Duodenal mucosa (tissue), 2 donors: ENCODE data around the gene TADA2A.

Source experiments
- H3K27ac ChIP-seq: one replicate; pipeline ENCODE4 v1.7.0; 2013; ENCODE audit warnings: low read depth, low read length
- H3K27me3 ChIP-seq, 2 donors: one replicate each; pipeline ENCODE4 v1.7.0; 2013; ENCODE audit warnings: low read length in 2 of 2, control low read depth in 1 of 2; ENCODE audit not compliant: insufficient read depth in 2 of 2, control insufficient read depth in 1 of 2
- H3K36me3 ChIP-seq, 2 donors: one replicate each; pipeline ENCODE4 v1.7.0; 2013; ENCODE audit warnings: low read length in 2 of 2, control low read depth in 1 of 2; ENCODE audit not compliant: insufficient read depth in 2 of 2, control insufficient read depth in 1 of 2
- H3K4me1 ChIP-seq, 2 donors: one replicate each; pipeline ENCODE4 v1.7.0; 2013; ENCODE audit warnings: low read length in 2 of 2, control low read depth in 1 of 2; ENCODE audit not compliant: insufficient read depth in 2 of 2, control insufficient read depth in 1 of 2
- H3K4me3 ChIP-seq, 2 donors: one replicate each; pipeline ENCODE4 v1.7.0; 2013; ENCODE audit warnings: low read length in 2 of 2, low read depth in 1 of 2
- H3K9ac ChIP-seq, 2 donors: one replicate each; pipeline ENCODE4 v1.7.0; 2013; ENCODE audit warnings: low read length in 2 of 2, low read depth in 1 of 2
- H3K9me3 ChIP-seq, 2 donors: one replicate each; pipeline ENCODE4 v1.7.0; 2013; ENCODE audit warnings: low read length in 2 of 2, control low read depth in 1 of 2; ENCODE audit not compliant: control insufficient read depth in 1 of 2

Gene TADA2A

DNA sequence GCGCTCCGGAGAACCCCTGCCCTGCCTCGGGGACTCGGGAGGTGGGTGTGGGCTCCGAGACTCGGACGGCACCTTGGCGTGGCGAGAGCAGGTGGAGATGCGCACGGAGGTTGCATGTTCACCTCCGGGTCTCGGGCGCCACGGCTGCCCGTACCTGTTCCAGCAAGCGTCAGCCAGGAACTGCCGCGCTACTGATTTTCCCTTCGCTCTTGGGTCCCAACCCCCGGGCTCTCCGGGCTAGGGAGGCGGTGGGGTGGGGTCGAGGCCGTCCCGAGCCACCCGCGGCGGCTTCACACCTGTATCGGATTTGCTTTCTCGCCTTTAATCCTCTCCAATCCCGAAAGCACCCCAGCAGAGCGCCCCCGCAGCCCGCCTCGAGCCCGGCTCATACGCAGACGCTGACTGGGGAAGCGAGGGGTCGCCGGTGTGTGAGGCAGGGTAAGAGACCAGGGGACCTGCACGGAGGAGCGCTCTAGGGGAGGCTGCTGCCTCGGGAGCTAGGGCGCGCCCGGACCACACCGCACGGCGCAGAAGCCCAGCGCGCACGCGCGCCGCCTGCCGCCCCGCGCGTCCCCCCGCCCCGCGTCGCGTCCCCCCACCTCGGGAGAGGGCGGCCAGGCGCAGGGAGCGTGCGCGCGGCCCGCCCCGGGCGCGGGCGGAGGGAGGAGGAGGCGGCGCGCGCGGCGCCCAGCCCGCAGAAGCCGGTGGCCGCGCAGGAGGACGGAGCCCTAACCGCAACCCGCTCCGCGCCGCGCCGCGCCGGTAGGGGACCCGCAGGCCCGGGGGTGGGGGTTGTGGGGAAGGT lies 82.7 kb downstream of the TADA2A start, which contains the start of gene DUSP14:
DUSP14 (plus strand) TSS at position 695 of the 805 bp plus-strand sequence. CDS start 22,382 bp downstream, outside the sequence.
- H3K36me3 ChIP-seq: no peaks in the 10 kb centered on the region

DNA sequence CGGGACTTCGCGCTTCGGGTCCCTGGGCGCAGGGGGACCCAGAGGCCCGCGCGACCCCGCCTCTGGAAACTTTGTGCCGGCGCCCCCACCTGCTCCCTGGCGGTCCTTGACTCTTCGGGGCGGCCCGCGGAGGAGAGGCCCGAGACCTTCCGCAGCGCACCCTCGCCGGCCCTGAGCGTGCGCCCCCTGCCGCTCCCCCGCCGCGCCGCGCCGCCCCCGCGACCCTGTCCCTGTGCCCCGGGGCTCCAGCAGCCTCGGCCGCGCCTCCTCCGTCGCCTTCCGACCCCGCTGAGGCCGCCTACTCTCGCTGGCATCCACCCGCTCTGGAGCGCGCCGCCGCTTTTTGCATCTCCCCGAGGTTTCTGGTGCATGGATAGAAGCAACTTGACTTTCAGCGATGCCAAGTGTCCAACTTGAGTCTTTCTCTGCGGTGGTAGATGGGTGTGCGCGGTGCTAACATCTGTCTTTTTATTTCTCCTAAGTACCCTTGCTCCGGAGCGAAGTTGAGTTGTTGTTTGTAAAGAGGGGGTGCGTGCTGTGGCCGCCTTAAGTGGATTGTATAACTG lies 83.4 kb downstream of the TADA2A start:
- Histone ChIP-seq H3K4me3 (peak overlapping the region; percentile 65 to 71), H3K36me3 (no peaks in the 10 kb centered on the region), H3K4me1 (peaks cover 12 to 23% of the 10 kb centered on the region in 2 donors), H3K9me3 (no peaks in the 10 kb centered on the region), H3K9ac (peak overlapping the region; percentile 27 to 63), H3K27me3 (no peaks in the 10 kb centered on the region), H3K27ac (no peak overlapping the region)

More for the DNA sequence above, 82.7 kb downstream of the TADA2A start, which contains the start of gene DUSP14:
- Histone ChIP-seq H3K27ac (peak within 1 kb of the TSS; percentile 76), H3K27me3 (no peaks in the 10 kb centered on the region), H3K4me3 (peak within 1 kb of the TSS; percentile 70 to 81), H3K9me3 (no peaks in the 10 kb centered on the region), H3K9ac (peak within 1 kb of the TSS; percentile 60 to 63), H3K4me1 (peaks cover 12 to 23% of the 10 kb centered on the region in 2 donors)

- Histone ChIP-seq H3K27ac (no peak overlapping the region), H3K9me3 (no peaks in the 10 kb centered on the region), H3K36me3 (no peaks in the 10 kb centered on the region), H3K27me3 (no peaks in the 10 kb centered on the region), H3K4me3 (peak overlapping the region; percentile 65 to 71), H3K4me1 (peaks cover 12 to 23% of the 10 kb centered on the region in 2 donors), H3K9ac (peak overlapping the region; percentile 6 to 27)
These were observed 84.2 kb downstream of the TADA2A start for GRCh38 chr17:37490638-37491614.

GRCh38 chr17:37492167-37492566 lies 85.5 kb downstream of the TADA2A start:
- H3K27me3 ChIP-seq: no peaks in the 10 kb centered on the region
- no peaks in the 10 kb centered on the region for H3K9me3 ChIP-seq
- H3K4me1 ChIP-seq: peaks cover 12 to 23% of the 10 kb centered on the region in 2 donors
- H3K4me3 ChIP-seq: no peak overlapping the region
- H3K36me3 ChIP-seq: no peaks in the 10 kb centered on the region
- H3K27ac ChIP-seq: no peak overlapping the region
- H3K9ac ChIP-seq: no peak overlapping the region

- Histone ChIP-seq H3K9me3 (no peaks in the 10 kb centered on the region), H3K27me3 (no peaks in the 10 kb centered on the region), H3K36me3 (no peaks in the 10 kb centered on the region), H3K9ac (no peak overlapping the region), H3K27ac (no peak overlapping the region), H3K4me3 (no peak overlapping the region), H3K4me1 (peaks cover 5 to 16% of the 10 kb centered on the region in 2 donors)
These were observed 86.8 kb downstream of the TADA2A start for GRCh38 chr17:37493249-37494027.

DNA sequence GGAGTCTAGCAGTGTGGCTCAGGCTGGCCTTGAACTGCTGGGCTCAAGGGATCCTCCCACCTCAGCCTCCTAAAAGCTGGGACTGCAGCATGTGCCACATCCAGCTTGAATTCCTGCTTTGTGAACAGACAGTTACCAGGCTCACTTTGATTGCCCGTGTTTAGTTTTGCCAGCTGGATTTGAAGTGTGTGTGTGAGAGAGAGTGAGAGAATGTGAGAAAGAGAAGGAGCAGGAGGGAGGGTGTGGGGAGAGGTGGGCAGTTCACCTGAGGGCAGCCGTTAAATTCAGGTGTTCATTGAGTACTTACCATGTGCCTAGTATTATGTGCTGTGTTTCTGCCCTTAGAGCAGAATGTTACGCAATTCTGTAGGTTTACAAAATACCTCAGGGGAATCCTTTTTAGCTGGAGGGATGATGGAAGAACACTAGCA lies 87.7 kb downstream of the TADA2A start:
- Histone ChIP-seq H3K9ac (no peak overlapping the region), H3K27me3 (no peaks in the 10 kb centered on the region), H3K27ac (no peak overlapping the region), H3K9me3 (no peaks in the 10 kb centered on the region), H3K36me3 (no peaks in the 10 kb centered on the region), H3K4me1 (peaks cover 0 to 7% of the 10 kb centered on the region in 2 donors), H3K4me3 (no peak overlapping the region)

- no peaks in the 10 kb centered on the region for H3K9me3 ChIP-seq
- no peak overlapping the region for H3K9ac ChIP-seq
- no peak overlapping the region for H3K27ac ChIP-seq
These were observed 88.3 kb downstream of the TADA2A start for GRCh38 chr17:37494971-37495370.

DNA sequence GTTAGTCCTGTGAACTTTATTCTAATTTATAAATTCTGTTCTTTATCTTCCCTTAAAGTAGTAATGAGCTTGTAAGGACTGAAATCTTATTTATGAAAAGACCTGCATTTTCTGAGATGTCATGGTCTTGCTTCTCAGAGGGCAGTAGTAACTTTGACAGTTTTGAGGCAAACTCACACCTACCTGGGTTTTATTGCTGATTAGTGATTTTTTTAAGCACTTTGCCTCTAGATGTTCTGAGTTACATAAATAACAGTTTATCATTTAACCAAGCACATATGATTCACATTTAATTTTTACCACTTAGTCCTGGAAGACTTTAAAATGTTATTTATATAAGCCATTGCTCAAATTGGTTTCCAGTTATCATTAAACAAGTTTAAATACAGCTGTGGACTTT lies 93.7 kb downstream of the TADA2A start:
- H3K27ac ChIP-seq: no peak overlapping the region
- H3K27me3 ChIP-seq: no peaks in the 10 kb centered on the region
- H3K4me1 ChIP-seq: no peaks in the 10 kb centered on the region
- no peak overlapping the region for H3K4me3 ChIP-seq
- no peaks in the 10 kb centered on the region for H3K9me3 ChIP-seq
- no peaks in the 10 kb centered on the region for H3K36me3 ChIP-seq
- no peak overlapping the region for H3K9ac ChIP-seq

More at GRCh38 chr17:37494971-37495370, 88.3 kb downstream of the TADA2A start:
- H3K36me3 ChIP-seq: no peaks in the 10 kb centered on the region
- H3K4me1 ChIP-seq: peaks cover 0 to 7% of the 10 kb centered on the region in 2 donors
- H3K4me3 ChIP-seq: no peak overlapping the region
- H3K27me3 ChIP-seq: no peaks in the 10 kb centered on the region
